Endothelial cell of umbilical vein (primary cell): ENCODE measurements around the gene PAQR4. TPM values are rescaled to one million over a fixed set of nuclear protein-coding genes. Genes with fewer than 3 reads are reported as not detected.

Source experiments
- BruUV-seq: library from RNA; stranded (reverse); fragments of 400-500 nt; replicated peaks from 2 replicates; lab custom pipeline; 2021; lab: Mats Ljungman, UMichigan
- CTCF ChIA-PET: fragments of 300-600, 350-600 bp; sonication (Branson Sonifier 250); formaldehyde crosslinking; loops from one replicate; lab custom pipeline; 2021; ENCODE audit warnings: antibody characterized with exemption, inconsistent platforms; lab: Charles Lee
- POLR2A ChIA-PET: fragments of 300-600, 350-600 bp; sonication (Branson Sonifier 250); formaldehyde crosslinking; loops from one replicate; lab custom pipeline; 2021; ENCODE audit warnings: antibody characterized with exemption, inconsistent platforms; lab: Charles Lee
- DNase-seq: peaks from one replicate; pipeline ENCODE4 v3.0.0-alpha.2; 2011; ENCODE audit warnings: low read depth, low spot score
- FAIRE-seq: peaks from 2 replicates; lab custom pipeline; 2011; peaks lifted over from hg19 to GRCh38; lab: Jason Lieb, UNC
- H2AFZ ChIP-seq: 2 replicates; pipeline ENCODE4 v1.6.0; 2012; ENCODE audit warnings: low read depth, low read length, control low read depth, inconsistent platforms
- H3K27ac ChIP-seq: 2 replicates; pipeline ENCODE4 v1.5.1; 2011; ENCODE audit warnings: low read depth, mild to moderate bottlenecking, control low read depth, low read length, moderate library complexity; ENCODE audit not compliant: insufficient read depth
- H3K27me3 ChIP-seq, 2 experiments: 2 replicates each; pipeline versions ENCODE4 v1.6.0 to v1.6.1; 2011; ENCODE audit warnings: low read length in 2 of 2, mixed read lengths in 1 of 2; ENCODE audit not compliant: control insufficient read depth in 2 of 2, insufficient read depth in 2 of 2
- H3K36me3 ChIP-seq, 2 experiments: 2 replicates in 1 of 2; 3 replicates in 1 of 2; pipeline ENCODE4 v1.5.1; 2011; ENCODE audit warnings: low read length in 2 of 2, mild to moderate bottlenecking in 1 of 2, moderate library complexity in 1 of 2; ENCODE audit not compliant: control insufficient read depth in 2 of 2, insufficient read depth in 2 of 2; ENCODE audit errors: extremely low read depth in 1 of 2
- H3K4me1 ChIP-seq: 3 replicates; pipeline ENCODE4 v1.5.1; 2011; ENCODE audit warnings: mild to moderate bottlenecking, low read length; ENCODE audit not compliant: control insufficient read depth, insufficient read depth; ENCODE audit errors: extremely low read depth
- H3K4me2 ChIP-seq: 2 replicates; pipeline ENCODE4 v1.6.1; 2011; ENCODE audit warnings: low read length, control low read depth, mixed read lengths; ENCODE audit not compliant: insufficient read depth
- H3K4me3 ChIP-seq, 3 experiments: fragments of 200-600 bp in 1 of 3; sonication (generic), shearing (Covaris generic) in 1 of 3; replicated peaks in 1 of 3; 2 replicates each; pipeline ENCODE4 v1.5.1; 2011 to 2016; ENCODE audit warnings: control low read depth in 3 of 3, low read length in 3 of 3, mild to moderate bottlenecking in 2 of 3, inconsistent platforms in 1 of 3, low read depth in 1 of 3, moderate library complexity in 1 of 3; ENCODE audit not compliant: insufficient read depth in 1 of 3
- H3K79me2 ChIP-seq: 2 replicates; pipeline ENCODE4 v1.6.0; 2012; ENCODE audit warnings: low read length, inconsistent platforms; ENCODE audit not compliant: control insufficient read depth, insufficient read depth
- H3K9ac ChIP-seq: replicated peaks from 2 replicates; pipeline ENCODE3; 2011; ENCODE audit warnings: low read length, control low read depth; ENCODE audit not compliant: insufficient read depth; ENCODE audit errors: extremely low read depth
- H3K9me1 ChIP-seq: replicated peaks from 3 replicates; pipeline ENCODE4 v1.6.0; 2011; ENCODE audit warnings: mild to moderate bottlenecking, low read length; ENCODE audit not compliant: control insufficient read depth, insufficient read depth; ENCODE audit errors: extremely low read depth
- H3K9me3 ChIP-seq: replicated peaks from 2 replicates; pipeline ENCODE4 v1.5.1; 2012; ENCODE audit warnings: low read length, inconsistent platforms; ENCODE audit not compliant: control insufficient read depth, insufficient read depth
- H4K20me1 ChIP-seq: replicated peaks from 2 replicates; pipeline ENCODE3; 2011; ENCODE audit warnings: mild to moderate bottlenecking, low read length; ENCODE audit not compliant: control insufficient read depth, insufficient read depth; ENCODE audit errors: extremely low read depth
- EZH2 ChIP-seq: IDR thresholded peaks from 2 replicates; pipeline ENCODE4 v1.6.1; 2012; ENCODE audit warnings: borderline replicate concordance, low read depth, mild to moderate bottlenecking, moderate library complexity, low read length, inconsistent platforms; ENCODE audit not compliant: severe bottlenecking
- FOS ChIP-seq: IDR thresholded peaks from 2 replicates; pipeline ENCODE4 v1.6.1; 2011; ENCODE audit warnings: mild to moderate bottlenecking, low read length, moderate library complexity, borderline replicate concordance; ENCODE audit not compliant: insufficient read depth
- GATA2 ChIP-seq: IDR thresholded peaks from 2 replicates; pipeline ENCODE4 v1.7.0; 2011; ENCODE audit warnings: low read depth, mild to moderate bottlenecking, moderate library complexity, mixed read lengths, low read length; ENCODE audit not compliant: insufficient read length, insufficient read depth
- JUN ChIP-seq: IDR thresholded peaks from 2 replicates; pipeline ENCODE4 v1.6.1; 2011; ENCODE audit warnings: borderline replicate concordance, low read depth; ENCODE audit not compliant: insufficient read length, insufficient read depth
- MYC ChIP-seq: IDR thresholded peaks from one replicate; pipeline ENCODE4 v1.6.1; 2011; ENCODE audit warnings: mild to moderate bottlenecking, low read depth, low read length
- POLR2A ChIP-seq: IDR thresholded peaks from 2 replicates; pipeline ENCODE4 v1.6.1; 2012; ENCODE audit warnings: low read depth, mild to moderate bottlenecking, control low read depth, low read length
- POLR2AphosphoS5 ChIP-seq: IDR thresholded peaks from 2 replicates; pipeline ENCODE4 v1.6.1; 2012; ENCODE audit warnings: low read depth, mild to moderate bottlenecking, control low read depth, low read length, moderate library complexity; ENCODE audit not compliant: insufficient read depth
- dilution Hi-C: fragments of 300-500 bp; cut with MboI; formaldehyde crosslinking; loops from one replicate; pipeline ENCODE4 v1.15.0; 2019; ENCODE audit warnings: low sequenced_read_pairs; ENCODE audit not compliant: extremely low pct_ligation_motif_present
- intact Hi-C: fragments of 100-400 bp; cut with micrococcal nuclease; formaldehyde crosslinking; loops from one replicate; pipeline ENCODE4 v1.10.0; 2022
- polyA plus RNA-seq, 4 experiments: library from polyadenylated mRNA; depleted of rRNA in 3 of 4; stranded (reverse) in 3 of 4; unstranded in 1 of 4; fragments of >200 nt; gene quantifications; 2 replicates each; pipeline versions ENCODE4 v1.2.1 to v1.2.3, GENCODE V29; 2011 to 2012; ENCODE audit warnings: missing spikeins in 1 of 4
- total RNA-seq: library from RNA; stranded (reverse); gene quantifications from 2 replicates; pipeline ENCODE4 v1.2.3, GENCODE V29; 2021

PAQR4 gene
- total and polyA plus RNA-seq, 2 donors (not counting 3 experiments of a cell fraction or from before 2014, with no cell fraction given) = 23.8 to 31.2 TPM

GRCh38 chr16:2970563-2970962, 1.4 kb downstream of the PAQR4 start:
- dilution Hi-C loops = no loop called here
- FAIRE-seq (peak; percentile 35), DNase-seq (no peak)
- Histone ChIP-seq H3K27me3 (peaks cover 10 to 26% of the 10 kb centered on the region in 2 experiments), H4K20me1 (no peaks in the 10 kb centered on the region), H3K9me1 (no peaks in the 10 kb centered on the region), H3K4me2 (peak overlapping the region; percentile 77), H3K36me3 (peaks cover 0 to 2% of the 10 kb centered on the region in 2 experiments), H3K9ac (peak overlapping the region; percentile 44), H3K27ac (no peak overlapping the region), H2AFZ (no peak overlapping the region), H3K4me3 (peak overlapping the region in 2 of 3 experiments; percentile 58 to 94), H3K79me2 (peaks cover 12% of the 10 kb centered on the region), H3K4me1 (peaks cover 9% of the 10 kb centered on the region), H3K9me3 (no peaks in the 10 kb centered on the region)
- intact Hi-C loops = no loop called here
- TF ChIP-seq GATA2 (no peak), POLR2AphosphoS5 (no peak), JUN (no peak), POLR2A (no peak)
- ChIA-PET POLR2A (no interaction called here), CTCF (interaction anchor here (0.6 to 2.4 kb wide), 7 partner anchors 8 to 102 kb away, joined by 3 to 10 read pairs (median 4); partner anchors contain the start of gene PKMYT1)
- no TSS peak for BruUV-seq

GRCh38 chr16:2971134-2971984, 2.2 kb downstream of the PAQR4 start:
- H3K9me1 ChIP-seq = no peaks in the 10 kb centered on the region
- POLR2A ChIA-PET = interaction anchor here (1.1 kb wide), 1 partner anchor 9 kb away, joined by 3 read pairs; the partner anchor contains the start of gene PKMYT1
- no peaks in the 10 kb centered on the region for H4K20me1 ChIP-seq
- H3K4me2 ChIP-seq = no peak overlapping the region
- BruUV-seq = no TSS peak
- intact Hi-C loops = no loop called here
- dilution Hi-C loops = no loop called here
- peaks cover 12% of the 10 kb centered on the region for H3K79me2 ChIP-seq
- TF ChIP-seq EZH2 (no peak), POLR2A (peak; percentile 49), MYC (no peak), FOS (no peak)
- CTCF ChIA-PET = interaction anchor here (2.4 kb wide), 1 partner anchor 10 kb away, joined by 10 read pairs; the partner anchor contains the start of gene PKMYT1
- H3K4me1 ChIP-seq = peaks cover 9% of the 10 kb centered on the region
- H2AFZ ChIP-seq = no peak overlapping the region
- H3K36me3 ChIP-seq = peaks cover 0 to 2% of the 10 kb centered on the region in 2 experiments
- no peak overlapping the region for H3K27ac ChIP-seq
- DNase-seq (no peak), FAIRE-seq (no peak)
- H3K27me3 ChIP-seq = peaks cover 3 to 18% of the 10 kb centered on the region in 2 experiments
- no peak overlapping the region for H3K9ac ChIP-seq
- no peaks in the 10 kb centered on the region for H3K9me3 ChIP-seq
- no peak overlapping the region for H3K4me3 ChIP-seq
